H4 (cell line): ENCODE results near the gene PID1. TPM values are rescaled to one million over a fixed set of nuclear protein-coding genes. Genes with fewer than 3 reads are reported as not detected.
"Not testable (repeated sequence)": the region's sequence is repeated elsewhere in the genome, so short reads cannot be mapped to it uniquely, and the experiment has no call there.

Experiments used
- DNase-seq: peaks from one replicate; pipeline ENCODE4 v3.0.0-alpha.2; 2015; ENCODE audit warnings: low spot score
- total RNA-seq: library from RNA; depleted of rRNA; stranded (reverse); fragments of >200 nt; shearing (Covaris generic); gene quantifications from 2 replicates; pipeline ENCODE4 v1.2.3, GENCODE V29; 2014

PID1 gene
- total RNA-seq, 1 experiment from 2014 or later = 2.5 TPM

GRCh38 chr2:229212241-229212640 lies 58.8 kb downstream of the PID1 start:
- no peak for DNase-seq

GRCh38 chr2:229210641-229211040 lies 60.4 kb downstream of the PID1 start:
- no peak for DNase-seq

GRCh38 chr2:229206548-229206947 lies 64.5 kb downstream of the PID1 start:
- no peak for DNase-seq

- DNase-seq = no peak
Measured at GRCh38 chr2:229205704-229206103, 65.4 kb downstream of the PID1 start.

- no peak for DNase-seq
Measured at GRCh38 chr2:229202646-229203045, 68.4 kb downstream of the PID1 start.

DNA sequence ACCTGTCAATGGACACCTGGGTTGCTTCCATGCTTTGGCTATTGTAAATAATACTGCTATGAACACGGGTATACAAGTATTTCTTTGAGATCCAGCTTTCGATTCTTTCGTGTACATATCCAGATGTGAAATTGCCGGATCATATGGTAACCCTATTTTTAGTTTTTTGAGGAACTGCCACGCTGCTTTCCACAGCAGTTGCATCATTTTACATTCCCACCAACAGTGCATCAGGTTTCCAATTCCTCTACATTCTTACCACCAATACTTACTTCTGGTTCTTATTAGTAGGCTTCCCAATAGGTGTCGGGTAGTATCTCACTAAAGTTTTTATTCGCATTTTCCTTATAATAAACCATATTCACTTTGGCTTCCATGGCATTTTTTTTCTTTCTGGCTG lies 69.6 kb downstream of the PID1 start:
- no peak for DNase-seq

DNA sequence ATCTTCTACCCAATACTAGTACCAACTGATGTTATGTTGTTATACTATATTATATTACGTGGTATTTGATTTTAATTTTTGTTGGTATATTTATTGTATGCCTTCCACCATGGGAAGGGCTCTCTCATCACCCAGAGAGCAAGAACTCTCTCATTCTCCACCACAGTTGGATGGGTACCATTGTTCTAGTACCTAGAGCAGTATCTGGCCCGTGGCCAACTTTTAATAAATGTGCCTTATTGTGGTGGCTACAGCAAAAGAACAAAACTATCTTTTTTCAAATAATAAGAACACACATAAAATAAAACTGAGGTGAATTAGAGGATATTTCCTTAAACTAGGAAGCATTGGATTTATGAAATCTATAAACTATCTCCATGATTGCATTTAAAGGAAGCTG lies 71.8 kb downstream of the PID1 start:
- no peak for DNase-seq

DNA sequence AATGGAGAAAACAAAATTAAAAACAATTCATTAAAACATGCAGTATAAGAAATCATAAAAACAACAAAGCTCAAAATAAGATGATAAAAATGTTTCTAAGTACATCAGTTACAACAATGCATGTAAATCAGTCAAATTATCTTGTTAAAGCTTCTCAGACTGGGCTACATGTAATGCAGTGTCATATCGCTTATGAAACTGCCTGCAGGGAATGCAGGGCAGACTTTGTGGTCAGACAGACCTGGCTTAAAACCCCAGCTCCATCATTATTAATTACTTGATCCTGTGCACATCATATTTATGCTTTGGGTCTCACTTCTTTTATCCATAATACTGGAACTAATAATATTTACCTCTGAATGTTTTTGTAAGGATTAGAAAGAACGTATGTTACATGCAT lies 74.6 kb downstream of the PID1 start:
- no peak for DNase-seq

GRCh38 chr2:229195346-229195947 lies 75.6 kb downstream of the PID1 start:
- no peak for DNase-seq

DNA sequence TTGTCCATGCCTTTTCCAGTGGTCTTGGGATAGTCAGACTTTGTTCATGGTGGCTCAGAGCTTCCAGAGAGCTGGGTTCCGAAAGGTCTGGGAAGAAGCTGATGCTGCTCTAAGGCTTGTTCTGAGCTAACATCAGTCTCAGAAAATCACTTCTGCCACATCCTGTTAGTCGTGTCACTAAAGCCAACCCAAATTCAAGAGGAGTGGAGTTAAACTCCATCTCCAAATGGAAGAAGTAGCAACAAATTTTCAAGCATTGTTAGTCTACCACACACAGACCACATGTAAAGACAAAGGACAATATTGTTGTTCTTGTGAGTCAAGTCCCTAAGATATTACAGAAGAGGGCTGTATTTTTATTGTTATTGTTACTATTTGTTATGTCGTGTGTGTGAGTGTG lies 77.8 kb downstream of the PID1 start:
- DNase-seq = no peak

- DNase-seq = no peak
Measured at GRCh38 chr2:229191413-229191812, 79.7 kb downstream of the PID1 start.

DNA sequence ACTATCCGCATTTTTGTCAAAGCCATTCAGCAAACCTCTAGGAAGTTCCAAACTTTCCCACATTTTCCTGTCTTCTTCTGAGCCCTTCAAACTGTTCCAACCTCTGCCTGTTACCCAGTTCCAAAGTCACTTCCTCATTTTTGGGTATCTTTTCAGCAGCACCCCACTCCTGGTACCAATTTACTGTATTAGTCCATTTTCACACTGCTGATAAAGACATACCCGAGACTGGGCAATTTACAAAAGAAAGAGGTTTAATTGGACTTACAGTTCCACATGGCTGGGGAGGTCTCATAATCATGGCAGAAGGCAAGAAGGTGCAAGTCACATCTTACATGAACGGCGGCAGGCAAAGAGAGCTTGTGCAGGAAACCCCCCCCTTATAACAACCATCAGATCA lies 84.0 kb downstream of the PID1 start:
- not testable (repeated sequence) for DNase-seq

DNA sequence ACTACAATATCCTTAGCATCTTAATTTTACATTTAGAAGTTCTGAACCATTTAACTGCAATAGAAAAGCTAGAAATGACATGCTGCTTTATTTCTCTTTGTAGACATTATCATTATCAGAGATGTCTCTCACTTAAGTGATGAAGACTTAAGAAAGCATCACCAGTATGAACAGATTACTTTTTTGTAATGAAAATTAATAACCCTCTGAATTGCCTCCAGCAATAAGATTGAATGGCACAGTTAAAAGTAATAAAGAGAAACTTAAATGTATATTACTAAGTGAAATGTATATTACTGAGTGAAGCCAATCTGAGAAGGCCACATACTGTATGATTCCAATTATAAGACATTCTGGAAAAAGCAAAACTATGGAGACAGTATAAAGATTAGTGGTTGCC lies 89.4 kb downstream of the PID1 start:
- DNase-seq = no peak

- DNase-seq = no peak
Measured at GRCh38 chr2:229180658-229181057, 90.4 kb downstream of the PID1 start.

GRCh38 chr2:229179628-229180027 lies 91.5 kb downstream of the PID1 start:
- no peak for DNase-seq

- no peak for DNase-seq
Measured at GRCh38 chr2:229178706-229179105, 92.4 kb downstream of the PID1 start.

- DNase-seq = no peak
Measured at GRCh38 chr2:229178117-229178516, 93.0 kb downstream of the PID1 start.

DNA sequence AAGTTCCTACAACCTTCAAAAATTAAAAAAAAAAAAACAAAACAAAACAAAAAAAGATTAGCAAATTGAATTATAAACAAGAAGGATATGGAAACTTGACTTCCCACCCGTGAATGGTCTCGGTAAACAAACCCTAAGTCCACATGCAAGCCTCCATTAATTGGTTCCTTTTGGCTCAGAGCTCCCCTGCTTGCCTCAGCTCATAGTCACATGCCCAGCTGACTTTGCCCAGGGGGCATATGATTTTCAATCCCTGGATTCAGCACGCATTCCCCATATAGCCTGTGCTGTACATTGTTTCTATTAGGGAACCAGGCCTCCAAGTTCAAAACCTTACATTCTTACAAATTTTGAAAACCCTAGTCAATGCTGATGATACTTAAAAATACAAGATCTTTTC lies 95.0 kb downstream of the PID1 start:
- DNase-seq = no peak

- DNase-seq = no peak
Measured at GRCh38 chr2:229175497-229175863, 95.6 kb downstream of the PID1 start.

- peak; percentile 17 for DNase-seq
Measured at GRCh38 chr2:229174794-229175496, 96.1 kb downstream of the PID1 start.

GRCh38 chr2:229173825-229174359 lies 97.2 kb downstream of the PID1 start:
- DNase-seq = no peak

GRCh38 chr2:229170916-229171315 lies 100.2 kb downstream of the PID1 start:
- no peak for DNase-seq

- no peak for DNase-seq
Measured at GRCh38 chr2:229170171-229170570, 100.9 kb downstream of the PID1 start.

DNA sequence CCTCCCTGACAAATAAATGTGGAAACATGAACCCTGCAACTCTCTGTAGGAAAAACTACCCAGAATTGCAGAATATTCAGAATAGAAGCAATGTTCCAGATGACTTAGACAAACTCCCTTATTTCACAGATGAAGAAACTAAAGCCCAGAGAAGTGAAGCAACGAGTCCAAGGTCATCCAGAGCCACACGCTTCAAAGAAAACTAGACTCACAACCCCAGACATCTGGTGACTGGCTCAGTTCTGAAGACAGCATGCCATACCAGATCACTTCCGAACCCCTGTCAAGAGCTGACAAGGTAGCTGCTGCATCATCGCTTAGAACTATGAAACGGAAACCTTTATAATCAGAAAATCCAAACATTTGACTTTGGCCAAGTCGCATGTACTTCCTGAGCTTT lies 101.3 kb downstream of the PID1 start:
- DNase-seq = no peak
